Prostate gland (tissue), 2 donors: ENCODE data around the gene RIT2.

Experiments
- POLR2A ChIP-seq: fragments of 450-650 bp; IDR thresholded peaks from one replicate; pipeline ENCODE4 v1.6.1; 2016; ENCODE audit warnings: antibody characterized with exemption, mild to moderate bottlenecking
- POLR2AphosphoS5 ChIP-seq: sonication (generic); formaldehyde crosslinking; IDR thresholded peaks from one replicate; pipeline ENCODE4 v1.6.1; 2017; ENCODE audit warnings: antibody characterized with exemption
- TF ChIP-seq, protein P1 (sequence below), 4 experiments: fragments of 200-600 bp in 2 of 4; fragments of 450-650 bp in 2 of 4; sonication (generic) in 2 of 4; IDR thresholded peaks; 1 replicate in 3 of 4; 2 replicates in 1 of 4; pipeline ENCODE4 v1.5.1; 2016 to 2019; ENCODE audit warnings: antibody characterized with exemption in 4 of 4, mild to moderate bottlenecking in 2 of 4, moderate library complexity in 2 of 4

DNA sequence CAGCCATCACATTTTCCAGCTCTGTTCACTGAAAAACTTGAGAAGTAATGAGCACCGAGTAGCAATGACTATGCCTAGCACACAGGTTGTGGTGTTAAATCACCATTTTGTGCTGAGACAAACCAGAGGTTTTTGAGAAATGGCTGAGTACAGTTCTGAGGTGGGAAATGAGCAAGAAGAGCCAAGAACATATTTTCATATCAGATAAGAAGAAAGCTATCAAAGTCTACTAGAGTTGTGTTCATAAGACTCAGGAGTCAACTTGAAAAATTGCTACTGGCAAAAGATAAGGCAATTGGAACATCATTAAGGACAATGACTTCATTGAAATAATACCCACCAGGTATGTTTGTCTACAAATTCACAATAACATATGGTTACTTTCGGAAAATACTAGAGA is 108.1 kb downstream of the RIT2 start:
- TF ChIP-seq POLR2AphosphoS5 (no peak), POLR2A (no peak)
- TF ChIP-seq, protein P1, sequence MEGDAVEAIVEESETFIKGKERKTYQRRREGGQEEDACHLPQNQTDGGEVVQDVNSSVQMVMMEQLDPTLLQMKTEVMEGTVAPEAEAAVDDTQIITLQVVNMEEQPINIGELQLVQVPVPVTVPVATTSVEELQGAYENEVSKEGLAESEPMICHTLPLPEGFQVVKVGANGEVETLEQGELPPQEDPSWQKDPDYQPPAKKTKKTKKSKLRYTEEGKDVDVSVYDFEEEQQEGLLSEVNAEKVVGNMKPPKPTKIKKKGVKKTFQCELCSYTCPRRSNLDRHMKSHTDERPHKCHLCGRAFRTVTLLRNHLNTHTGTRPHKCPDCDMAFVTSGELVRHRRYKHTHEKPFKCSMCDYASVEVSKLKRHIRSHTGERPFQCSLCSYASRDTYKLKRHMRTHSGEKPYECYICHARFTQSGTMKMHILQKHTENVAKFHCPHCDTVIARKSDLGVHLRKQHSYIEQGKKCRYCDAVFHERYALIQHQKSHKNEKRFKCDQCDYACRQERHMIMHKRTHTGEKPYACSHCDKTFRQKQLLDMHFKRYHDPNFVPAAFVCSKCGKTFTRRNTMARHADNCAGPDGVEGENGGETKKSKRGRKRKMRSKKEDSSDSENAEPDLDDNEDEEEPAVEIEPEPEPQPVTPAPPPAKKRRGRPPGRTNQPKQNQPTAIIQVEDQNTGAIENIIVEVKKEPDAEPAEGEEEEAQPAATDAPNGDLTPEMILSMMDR (IDR thresholded peaks at IDR 0.05): no peak
